GM12872 (cell line): ENCODE results near the gene TMEM109.

Source experiments
- TF ChIP-seq, protein P1 (sequence below): IDR thresholded peaks from 3 replicates; pipeline ENCODE4 v1.5.1; 2011; ENCODE audit warnings: low read depth, mild to moderate bottlenecking, low read length, moderate library complexity; ENCODE audit not compliant: insufficient read depth

The TMEM109 gene

DNA sequence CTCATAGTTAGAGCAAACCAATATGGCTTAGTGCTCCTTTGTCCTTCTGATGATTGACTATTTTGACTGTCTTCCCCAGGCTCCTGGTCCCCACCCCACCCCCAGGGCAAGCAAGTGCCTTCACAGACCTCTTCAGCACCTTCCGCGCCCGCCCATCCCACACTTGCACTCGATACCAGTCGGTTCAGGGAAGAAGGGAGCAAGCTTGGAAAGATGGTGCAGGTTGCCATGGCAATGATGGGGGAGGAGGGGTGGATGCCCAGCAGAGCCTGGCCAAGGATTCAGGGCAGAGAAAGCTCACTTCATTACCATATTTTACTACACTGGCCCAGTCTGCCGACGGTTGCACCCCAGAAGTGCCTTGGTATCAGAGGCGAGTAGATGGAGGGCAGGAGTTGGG lies 12.5 kb downstream of the TMEM109 start:
- TF ChIP-seq, protein P1, sequence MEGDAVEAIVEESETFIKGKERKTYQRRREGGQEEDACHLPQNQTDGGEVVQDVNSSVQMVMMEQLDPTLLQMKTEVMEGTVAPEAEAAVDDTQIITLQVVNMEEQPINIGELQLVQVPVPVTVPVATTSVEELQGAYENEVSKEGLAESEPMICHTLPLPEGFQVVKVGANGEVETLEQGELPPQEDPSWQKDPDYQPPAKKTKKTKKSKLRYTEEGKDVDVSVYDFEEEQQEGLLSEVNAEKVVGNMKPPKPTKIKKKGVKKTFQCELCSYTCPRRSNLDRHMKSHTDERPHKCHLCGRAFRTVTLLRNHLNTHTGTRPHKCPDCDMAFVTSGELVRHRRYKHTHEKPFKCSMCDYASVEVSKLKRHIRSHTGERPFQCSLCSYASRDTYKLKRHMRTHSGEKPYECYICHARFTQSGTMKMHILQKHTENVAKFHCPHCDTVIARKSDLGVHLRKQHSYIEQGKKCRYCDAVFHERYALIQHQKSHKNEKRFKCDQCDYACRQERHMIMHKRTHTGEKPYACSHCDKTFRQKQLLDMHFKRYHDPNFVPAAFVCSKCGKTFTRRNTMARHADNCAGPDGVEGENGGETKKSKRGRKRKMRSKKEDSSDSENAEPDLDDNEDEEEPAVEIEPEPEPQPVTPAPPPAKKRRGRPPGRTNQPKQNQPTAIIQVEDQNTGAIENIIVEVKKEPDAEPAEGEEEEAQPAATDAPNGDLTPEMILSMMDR, result no peak

- TF ChIP-seq, protein P1, result no peak
Observed at GRCh38 chr11:60927061-60927592, 13.2 kb downstream of the TMEM109 start.

DNA sequence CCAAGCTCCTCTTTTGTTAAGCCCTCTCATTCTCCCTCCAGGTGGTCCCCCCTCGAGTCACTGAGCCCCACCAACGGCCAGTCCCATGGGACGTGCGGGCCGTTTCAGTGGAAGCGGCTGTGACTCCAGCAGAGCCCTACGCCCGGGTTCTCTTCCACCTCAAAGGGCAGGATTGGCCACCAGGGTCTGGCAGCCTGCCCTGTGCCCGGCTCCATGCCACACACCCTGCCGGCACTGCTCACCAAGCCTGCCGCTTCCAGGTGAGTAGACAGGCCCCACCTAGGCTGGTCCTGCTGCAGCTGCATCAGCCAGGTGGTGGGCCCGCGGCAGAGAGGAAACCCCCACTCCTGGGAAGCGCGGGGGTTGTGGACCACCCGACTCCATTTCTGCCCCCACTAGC lies 13.6 kb downstream of the TMEM109 start:
- TF ChIP-seq, protein P1, result no peak

GRCh38 chr11:60928563-60929001 lies 14.6 kb downstream of the TMEM109 start:
- TF ChIP-seq, protein P1, result no peak

- TF ChIP-seq, protein P1, result no peak
Observed at GRCh38 chr11:60929764-60930163, 15.8 kb downstream of the TMEM109 start.

- TF ChIP-seq, protein P1, result no peak
Observed at GRCh38 chr11:60930394-60930793, 16.4 kb downstream of the TMEM109 start.

- TF ChIP-seq, protein P1, result no peak
Observed at GRCh38 chr11:60931917-60932316, 18.0 kb downstream of the TMEM109 start.
